ENCODE measurements around the gene EREG.

Gene EREG

DNA sequence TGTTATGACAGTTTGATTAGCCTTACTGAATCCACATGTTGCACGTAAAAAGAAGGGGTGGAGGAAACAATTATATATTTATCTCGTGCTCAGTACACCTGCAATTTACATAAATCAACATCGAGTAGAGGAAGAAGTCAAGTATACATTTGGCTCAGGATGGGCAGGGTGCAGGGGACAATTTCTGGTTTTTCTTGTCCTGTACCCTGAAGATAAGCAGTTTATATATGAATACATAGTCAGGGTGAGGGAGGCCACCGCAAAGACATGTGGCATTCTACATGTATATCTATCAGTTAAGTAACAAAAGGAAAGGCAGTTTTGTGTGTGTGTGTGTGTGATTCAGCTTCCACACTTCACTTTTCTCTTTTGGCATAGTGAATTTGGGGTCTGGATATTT is 11.1 kb upstream of the EREG start:
- no peak for DNase-seq

DNA sequence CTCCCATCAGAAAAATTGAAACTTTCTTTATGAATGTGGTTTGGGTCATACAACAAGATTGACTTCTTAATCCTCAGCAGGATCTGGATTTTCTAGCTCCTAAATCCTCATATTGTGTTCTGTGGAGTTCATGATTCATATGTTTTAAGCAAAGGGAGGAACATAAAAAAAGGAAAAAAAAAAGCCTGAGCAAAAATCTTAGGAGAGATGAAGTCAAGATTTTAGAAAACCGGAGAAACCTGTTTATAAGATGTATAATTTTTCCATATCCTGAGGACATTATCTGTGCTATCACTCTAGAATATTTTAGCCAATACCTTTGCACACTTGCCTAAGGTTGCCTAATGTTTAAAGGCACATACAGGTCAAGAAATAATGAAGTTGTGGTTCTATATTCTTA is 7.0 kb upstream of the EREG start:
- no peak for DNase-seq

DNA sequence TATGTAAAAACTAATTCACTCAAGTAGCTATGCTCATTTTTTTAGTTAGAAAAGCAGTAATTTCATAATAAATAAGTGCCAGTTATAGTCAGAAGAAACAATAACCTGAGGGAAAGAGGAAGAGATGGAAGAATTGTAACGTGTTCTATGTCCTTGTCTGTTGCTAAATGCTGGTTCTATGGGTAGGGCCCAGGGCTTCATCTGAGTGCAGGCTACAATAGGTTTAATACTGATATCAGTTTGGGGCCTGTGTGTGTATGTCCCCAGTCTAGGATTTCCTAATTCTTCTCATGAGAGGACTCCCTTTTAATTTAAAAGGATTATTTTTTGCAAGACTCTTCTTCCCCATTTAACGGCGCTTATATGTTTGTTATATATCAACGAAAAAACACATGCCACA is 3.3 kb upstream of the EREG start:
- DNase-seq: no peak

DNA sequence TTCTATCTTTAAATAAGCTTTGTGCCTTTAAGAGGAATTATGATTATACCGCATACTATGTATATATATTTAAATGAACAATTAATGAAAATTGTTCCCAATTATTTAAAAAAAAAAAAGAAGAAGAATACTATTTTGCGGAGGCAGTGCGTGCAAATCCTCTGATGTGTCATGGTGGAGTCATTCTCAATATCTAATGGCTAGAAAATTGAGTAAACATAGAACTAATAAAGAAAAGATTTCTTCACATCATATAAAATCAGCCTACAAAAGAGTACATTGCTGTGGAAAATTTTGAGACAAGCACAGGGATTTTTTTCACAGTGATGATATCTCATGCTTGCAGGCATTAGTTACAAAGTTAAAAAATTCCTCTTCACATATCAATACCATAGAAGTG is 2.6 kb upstream of the EREG start:
- no peak for DNase-seq

DNA sequence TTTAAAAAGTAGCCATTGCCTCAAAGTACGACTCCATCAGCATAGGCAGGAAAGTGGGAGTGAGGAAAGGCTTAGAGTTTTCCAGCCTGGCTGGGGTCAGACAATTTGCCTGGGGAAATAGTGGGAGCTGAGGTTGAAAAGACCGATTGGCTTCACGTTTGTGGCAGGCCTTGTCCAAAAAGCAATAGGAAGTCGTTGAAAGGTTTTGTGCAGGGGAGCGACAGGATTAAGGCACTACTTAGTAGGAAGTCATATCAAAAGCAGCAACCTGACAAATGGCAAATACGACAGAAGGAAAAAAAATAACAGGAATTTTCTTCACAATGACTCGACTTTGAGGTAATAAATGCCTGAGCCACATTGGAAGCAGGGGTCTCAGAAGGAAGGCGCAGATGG is 691 bp upstream of the EREG start:
- no peak for DNase-seq

DNA sequence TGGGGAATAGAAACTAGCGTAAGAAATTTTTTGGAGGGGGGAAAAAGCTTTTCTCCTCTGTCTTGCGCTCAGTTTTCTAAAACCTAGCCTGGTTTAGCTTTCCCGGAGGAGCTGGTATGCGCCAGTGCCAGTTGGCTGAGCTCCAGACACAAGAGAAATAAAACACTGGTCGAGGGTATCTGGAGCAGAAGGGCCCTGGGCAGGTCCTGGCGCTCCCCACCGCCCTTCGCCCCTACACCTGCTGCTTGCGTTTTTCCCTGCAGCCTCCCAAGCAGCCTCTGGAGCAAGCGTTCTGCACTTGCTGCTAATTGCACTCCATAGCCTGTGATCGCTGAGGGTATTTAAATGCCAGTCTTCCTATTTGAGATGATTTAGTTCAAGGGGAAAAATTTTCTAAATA is 816 bp downstream of the EREG start:
- DNase-seq: no peak

DNA sequence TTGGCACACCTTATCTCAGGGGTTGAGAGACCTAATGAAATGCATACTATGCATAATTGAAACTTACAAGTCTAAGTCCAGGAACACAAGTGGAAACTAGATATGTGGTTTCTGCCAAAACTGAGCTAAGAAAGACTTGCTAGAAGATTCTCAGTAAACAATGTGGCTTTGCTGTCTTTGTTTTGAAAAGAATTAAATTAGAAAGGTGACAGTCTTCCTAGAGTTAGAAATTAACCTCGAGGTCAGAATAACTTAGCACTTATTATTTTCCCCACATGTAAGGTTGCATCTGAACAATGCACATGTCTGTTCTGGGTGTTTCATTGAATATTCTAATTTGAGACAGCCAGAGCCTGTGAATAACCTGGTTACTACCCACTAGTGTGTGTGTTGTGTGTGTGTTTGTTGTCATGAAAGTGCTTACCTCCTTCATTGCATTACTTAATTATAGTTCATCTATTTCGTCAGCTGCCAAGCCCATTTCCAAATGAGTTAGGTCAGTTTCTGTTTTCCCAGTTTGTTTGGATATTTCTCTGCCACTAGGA is 1.5 kb downstream of the EREG start:
- DNase-seq: no peak

DNA sequence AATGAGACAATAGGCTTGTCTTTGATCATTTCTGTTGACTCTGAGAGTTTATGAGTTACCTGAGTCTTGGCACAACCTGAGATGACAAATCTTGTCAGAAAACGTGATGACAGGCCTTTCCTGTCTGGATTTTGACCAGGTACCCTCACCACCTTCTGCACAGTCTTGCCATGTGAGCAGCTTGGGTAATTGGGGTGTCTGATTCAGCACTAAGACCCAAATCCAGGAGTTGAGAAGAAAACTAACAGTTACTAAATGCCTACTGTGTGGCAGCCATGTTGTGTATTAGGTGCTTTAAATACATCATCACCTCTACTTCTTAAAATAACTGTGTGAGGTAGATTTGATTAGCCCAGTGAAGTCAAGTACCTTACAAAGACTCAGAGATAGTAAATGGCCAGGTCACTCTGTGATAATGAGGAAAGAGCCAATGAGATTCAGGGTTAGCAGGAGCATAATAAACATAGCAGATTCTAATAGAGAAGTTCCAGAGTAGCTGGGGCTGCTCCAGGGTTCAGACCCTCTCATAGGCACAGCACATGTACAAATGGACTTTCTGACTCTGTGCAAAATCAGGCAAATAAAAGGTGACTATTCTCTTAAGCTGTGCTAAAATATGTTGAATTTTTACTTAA is 2.8 kb downstream of the EREG start:
- DNase-seq: no peak

DNA sequence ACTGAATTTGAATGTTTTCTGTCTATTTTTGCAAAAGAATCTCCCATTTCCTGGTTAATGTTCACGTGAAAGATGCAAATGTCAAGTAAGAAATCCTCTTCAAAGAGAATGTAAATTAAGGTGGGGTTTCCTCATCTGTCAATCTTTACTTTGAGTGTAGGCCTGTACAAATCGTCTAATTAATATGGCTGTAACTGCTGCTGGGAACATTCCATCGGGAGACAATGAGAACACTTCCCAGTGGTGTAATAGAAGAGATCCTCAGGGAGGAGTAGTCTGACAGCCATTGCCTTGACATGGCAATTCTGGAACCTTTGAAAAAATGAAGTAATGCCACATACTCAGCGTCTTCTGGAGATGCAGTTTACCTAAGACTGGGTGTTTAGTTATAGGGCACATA is 3.7 kb downstream of the EREG start:
- DNase-seq: no peak

DNA sequence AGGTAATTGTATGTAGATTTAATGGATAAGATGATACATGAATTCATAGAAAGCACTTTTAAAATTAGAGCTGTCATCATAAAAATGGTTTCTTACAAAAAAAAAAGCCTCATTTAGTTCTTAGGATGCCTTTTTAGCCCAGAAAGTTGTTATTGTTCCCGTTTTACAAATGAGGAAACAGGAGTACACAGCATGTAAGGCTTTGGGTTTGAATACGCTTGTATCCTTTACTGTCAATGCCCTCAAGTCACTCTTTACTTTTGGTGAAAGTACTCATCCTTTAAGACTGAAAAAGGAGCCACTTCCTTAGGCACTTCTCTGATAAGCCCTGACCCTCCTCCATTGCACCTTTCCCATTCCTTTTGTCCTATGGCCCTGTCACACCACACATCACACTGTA is 4.9 kb downstream of the EREG start:
- DNase-seq: no peak

DNA sequence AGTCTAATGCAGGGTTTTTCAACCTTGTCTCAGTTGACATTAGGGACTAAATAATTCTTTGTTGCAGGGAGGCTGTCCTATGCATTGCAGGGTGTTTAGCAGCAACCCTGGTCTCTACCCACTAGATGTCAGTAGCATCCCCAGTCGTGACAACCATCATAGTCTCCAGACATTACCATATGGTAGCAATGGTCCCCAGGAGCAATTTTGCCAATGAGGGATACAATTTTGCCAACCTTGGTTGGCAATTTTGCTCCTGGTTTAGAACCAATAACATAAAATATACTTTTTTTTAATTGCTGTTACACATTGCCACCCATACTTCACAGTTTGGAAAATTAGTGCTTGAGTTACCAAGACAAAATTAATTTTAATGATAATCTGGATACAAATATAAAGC is 6.0 kb downstream of the EREG start:
- DNase-seq: peak in 2 of 5 donors; percentile 3 to 7

DNA sequence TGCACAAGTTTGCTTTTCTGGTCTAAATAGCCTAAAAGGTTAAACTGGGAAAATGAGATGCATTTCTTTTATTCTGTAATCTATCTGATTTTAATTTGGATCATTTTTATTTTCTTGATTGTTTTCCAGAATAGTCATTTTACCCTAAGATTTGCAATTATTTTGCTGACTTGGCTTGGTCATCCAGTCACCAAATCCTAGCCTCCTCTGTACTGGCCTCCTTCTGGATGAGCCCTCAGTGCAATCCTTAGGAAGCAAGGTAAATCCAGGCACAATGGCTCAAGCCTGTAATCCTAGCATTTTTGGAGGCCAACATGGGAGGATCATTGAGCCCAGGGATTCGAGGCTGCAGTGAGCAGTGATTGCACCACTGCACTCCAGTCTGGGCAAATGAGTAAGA is 9.2 kb downstream of the EREG start:
- no peak for DNase-seq

DNA sequence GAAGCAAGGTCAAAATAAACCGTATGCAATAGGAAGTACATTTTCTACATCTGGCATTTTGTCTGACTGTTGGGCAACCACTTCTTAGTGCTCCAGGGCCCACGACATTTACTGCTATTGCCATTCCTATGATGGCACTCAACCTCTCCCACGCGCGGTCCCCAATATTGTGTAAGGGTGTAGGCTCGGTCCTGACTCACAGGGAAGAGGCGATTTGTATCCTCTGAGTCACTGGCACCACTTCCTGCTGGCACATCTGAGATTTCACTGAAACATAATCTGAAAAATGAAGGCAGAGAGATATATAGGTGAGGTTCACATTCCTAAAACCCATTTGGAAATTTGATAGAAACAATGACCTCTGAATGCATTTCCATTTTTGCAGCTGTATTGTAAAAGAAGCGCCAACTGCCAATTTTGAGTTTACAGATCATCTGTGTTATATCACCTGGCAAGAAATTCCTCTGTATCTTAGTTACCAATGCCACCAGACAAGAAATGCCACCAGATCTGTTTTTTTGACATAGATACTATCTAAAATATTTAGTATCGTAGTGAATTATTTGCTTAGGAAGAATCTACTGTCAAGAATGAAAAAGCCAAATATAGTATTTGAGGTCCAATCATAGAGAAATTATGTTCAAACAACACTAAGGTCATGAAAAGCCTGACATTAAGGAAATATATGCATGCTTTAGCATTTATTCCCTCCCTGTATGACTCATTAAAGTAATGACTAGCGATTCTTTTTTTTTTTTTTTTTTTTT is 9.8 kb downstream of the EREG start:
- DNase-seq: no peak

DNA sequence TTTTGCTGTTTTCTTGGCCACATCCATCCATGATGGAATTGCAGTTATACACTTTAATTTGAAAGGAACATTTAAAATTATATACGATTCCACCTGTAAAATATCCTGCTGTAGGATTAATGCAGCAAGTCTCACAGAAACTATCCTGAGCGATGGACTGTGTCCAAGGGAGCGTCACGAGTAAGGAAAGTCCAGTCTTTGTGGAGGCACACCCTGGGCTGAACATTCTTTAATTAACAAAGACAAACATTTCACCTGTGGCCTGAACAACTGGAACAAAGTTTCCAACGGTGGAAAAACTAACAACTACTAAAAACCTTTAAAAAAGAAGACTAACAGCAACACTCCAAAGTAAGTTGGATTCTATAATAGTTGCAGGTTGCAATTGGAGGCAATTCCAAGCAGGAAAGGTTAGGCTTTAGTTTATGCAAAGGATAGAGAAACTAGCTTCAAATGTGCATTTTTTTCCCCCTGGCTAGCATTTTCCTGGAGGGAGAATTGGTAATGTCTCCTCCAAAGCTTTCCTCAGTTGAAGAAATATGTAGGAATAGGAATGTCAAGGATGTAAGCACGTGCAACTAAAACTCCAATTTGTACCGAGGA is 11.0 kb downstream of the EREG start:
- no peak for DNase-seq

DNA sequence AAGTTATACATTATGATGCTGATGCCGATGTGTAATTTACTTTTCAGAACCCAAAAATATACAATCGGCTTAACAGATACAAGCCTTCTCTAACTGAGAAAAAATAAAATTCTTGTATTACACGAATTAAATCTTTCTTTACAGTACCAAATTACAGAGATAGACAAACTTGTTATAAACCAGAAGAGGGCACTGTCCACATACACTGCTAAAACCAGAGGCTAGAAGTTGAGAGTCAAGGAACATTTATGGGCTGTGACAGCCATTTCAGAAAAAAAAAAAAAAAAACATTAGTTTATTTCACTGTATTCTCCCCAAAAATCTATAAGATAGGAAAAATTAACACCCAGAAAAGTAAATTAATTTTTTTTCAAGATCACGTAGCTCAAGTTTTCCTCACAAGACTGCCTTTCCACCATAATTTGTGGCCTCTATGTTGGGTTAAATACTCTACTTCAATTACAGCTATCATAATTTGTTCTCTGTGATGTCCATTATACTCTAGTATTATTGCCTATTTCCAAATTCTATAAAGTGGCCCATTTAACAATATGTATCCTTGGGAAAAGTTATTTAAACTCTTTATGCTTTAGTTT is 12.0 kb downstream of the EREG start:
- DNase-seq: no peak

DNA sequence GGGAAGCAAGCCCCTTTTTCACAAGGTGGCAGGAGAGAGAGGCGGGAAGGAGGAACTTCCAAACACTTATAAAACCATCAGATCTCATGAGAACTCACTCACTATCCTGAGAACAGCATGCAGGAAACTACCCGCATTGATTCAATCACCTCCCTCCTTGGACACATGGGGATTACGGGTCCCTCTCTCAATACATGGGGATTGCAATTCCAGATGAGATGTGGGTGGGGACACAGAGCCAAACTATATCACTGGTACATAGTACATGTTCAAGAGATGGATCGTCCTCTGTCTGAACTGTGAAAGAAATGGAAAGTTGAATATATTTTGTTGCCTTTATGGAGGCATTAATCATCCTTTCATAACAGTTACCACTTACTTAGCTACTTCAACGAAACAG is 12.8 kb downstream of the EREG start:
- DNase-seq: no peak

DNA sequence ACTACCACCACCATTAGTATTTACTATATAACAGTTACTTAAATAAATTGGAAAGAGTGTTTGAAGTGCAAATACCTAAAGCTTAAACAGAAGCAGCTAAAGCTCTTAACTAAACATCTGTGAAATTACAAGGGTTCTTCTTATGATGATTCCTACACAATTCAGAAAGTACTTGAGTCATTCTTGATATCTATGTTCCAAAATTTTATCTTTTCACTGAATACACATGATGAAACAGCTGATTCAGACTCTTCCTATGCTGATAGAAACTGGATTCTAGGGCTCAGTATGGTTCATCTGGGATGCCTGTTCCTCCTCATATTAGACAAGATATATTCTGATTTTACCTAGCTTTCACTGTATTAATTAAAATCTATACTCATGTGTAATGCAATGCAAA is 13.6 kb downstream of the EREG start:
- DNase-seq: no peak

DNA sequence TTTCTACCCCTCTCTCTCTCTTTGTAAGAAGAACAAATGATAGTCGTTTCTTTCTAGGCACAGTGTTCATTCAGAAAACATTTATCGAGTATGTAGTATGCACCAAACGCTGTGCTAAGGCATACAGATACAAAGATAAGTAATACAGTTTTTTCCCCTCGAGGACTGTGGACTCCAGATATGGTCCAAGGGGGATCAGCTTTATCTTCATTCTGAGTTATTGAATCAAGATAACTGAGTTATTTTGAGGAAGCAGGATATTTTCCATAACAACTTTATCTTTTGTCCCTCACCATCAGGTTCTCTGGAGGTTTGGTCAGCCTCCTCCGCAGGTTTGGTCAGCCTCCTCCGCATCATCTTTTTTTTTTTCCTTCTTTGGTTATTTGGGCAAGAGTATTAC is 15.0 kb downstream of the EREG start:
- DNase-seq: no peak

DNA sequence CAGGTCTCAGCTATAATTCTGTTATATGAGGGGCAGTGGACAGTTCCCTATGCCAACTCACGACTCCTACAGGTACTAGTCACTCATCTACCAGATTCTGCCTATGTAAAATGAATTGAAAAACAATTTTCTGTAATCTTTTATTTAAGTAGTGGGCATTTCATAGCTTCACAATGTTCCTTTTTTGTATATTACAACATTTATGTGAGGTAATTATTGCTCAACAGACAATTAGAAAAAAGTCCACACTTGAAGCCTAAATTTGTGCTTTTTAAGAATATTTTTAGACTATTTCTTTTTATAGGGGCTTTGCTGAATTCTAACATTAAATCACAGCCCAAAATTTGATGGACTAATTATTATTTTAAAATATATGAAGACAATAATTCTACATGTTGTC is 20.4 kb downstream of the EREG start:
- no peak for DNase-seq

DNA sequence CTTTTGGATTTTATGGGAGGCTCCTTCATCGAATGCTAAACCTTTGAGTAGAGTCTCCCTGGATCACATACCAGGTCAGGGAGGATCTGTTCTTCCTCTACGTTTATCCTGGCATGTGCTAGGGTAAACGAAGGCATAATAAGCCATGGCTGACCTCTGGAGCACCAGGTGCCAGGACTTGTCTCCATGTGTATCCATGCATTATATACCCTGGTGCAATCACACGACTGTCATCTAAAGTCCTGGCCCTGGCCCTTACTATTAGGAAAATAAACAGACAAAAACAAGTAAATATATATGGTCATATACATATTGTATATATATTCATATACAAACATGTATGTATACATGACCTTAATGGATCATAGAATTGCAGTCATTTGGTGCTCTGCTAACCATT is 21.2 kb downstream of the EREG start:
- DNase-seq: no peak

DNA sequence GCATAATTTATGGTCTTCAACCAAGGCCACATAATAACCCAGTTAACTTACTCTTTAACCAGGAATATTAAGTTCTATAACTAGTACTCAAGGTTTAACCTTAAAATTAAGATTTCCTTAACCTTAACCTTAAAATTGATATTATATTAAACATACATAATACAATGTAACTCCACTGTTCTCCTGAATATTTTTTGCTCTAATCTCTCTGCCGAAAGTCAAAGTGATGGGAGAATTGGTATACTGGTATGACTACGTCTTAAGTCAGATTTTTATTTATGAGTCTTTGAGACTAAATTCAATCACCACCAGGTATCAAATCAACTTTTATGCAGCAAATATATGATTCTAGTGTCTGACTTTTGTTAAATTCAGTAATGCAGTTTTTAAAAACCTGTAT is 22.8 kb downstream of the EREG start:
- no peak for DNase-seq

DNA sequence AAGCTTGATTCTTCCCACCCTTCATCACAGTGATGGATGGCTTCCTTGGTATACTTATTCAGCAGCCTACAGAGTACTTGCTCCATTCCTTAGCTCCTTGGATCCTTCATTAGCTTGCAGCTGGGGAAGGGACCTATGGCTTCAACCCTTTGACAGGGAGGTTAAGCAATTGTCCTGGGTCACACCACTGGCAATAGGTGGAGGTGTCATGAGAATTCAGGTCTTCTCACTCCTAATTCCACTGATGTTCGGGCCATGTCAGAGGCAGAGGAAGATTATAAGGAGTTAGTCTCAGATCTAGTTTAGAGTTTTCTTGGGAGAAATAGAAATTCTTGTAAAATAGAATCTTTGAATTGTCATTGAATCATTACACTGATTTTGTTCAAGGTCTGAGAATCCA is 24.5 kb downstream of the EREG start:
- DNase-seq: no peak

DNA sequence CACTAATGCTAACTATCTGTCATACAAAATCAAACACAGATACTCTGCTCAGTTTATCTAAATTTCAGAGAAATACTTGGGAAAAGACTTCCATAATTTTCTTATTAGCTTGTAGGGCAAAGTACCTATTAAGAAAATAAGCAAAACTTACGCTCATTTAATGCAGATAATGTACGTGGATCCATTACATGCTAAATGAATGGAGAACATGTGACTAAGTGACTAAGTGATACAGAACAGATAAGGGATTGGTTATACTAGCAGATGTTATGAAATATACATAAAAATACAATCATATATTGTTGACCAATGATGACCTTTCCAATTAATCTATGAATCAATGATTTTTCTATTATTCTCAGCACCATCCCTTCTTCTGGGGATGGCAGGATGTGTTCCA is 25.7 kb downstream of the EREG start:
- no peak for DNase-seq

DNA sequence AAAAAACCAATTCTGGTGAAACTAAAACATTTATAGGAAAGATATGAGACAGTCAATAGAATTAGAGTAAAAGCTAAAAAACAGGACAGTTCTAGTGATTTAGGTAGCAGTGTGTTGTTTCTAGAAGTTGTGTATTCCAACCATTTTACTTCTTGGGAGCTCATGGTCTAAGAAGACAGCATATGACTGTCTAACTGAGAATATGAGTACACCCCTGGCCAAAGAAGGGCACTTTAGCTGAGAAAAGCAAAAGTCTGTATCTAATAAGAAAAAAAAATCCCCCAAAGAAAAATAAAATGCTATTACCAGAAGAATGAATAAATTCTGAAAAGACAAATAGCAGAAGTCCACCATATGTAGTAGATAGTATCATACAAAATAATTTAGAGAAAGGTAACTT is 26.4 kb downstream of the EREG start:
- DNase-seq: no peak
